K562 (cell line): ENCODE data around the gene PRIM1. TPM values are rescaled to one million over a fixed set of nuclear protein-coding genes. Genes with fewer than 3 reads are reported as not detected.

Experiments used
- ATAC-seq: fragments of 200-7000 bp; cut with Tn5 transposase; 3 replicates; pipeline ENCODE4 v1.9.1; 2020; ENCODE audit warnings: moderate library complexity
- BruUV-seq: library from RNA; stranded (reverse); fragments of 400-500 nt; replicated peaks from 2 replicates; lab custom pipeline; 2021; lab: Mats Ljungman, UMichigan
- CTCF ChIA-PET: fragments of 300-600 bp; formaldehyde crosslinking; extraction: SDS; loops from one replicate; lab custom pipeline; 2021; ENCODE audit warnings: low intra/inter-chr PET ratio; lab: Yijun Ruan, JAX
- POLR2A ChIA-PET: fragments of 300-600, 350-650 bp; sonication (Branson Sonifier 250); formaldehyde crosslinking; extraction: SDS; loops from one replicate; lab custom pipeline; 2021; ENCODE audit warnings: antibody characterized with exemption, inconsistent platforms; lab: Yijun Ruan, JAX
- DNase-seq, 4 experiments: peaks; one replicate each; pipeline versions ENCODE4 v3.0.0 to v3.0.0-alpha.2; 2011 to 2018; ENCODE audit warnings: low spot score in 3 of 4, mixed read lengths in 3 of 4; ENCODE audit errors: extremely low read depth in 1 of 4
- FAIRE-seq: peaks from 2 replicates; lab custom pipeline; 2011; peaks lifted over from hg19 to GRCh38; lab: Jason Lieb, UNC
- H2AFZ ChIP-seq: 2 replicates; pipeline ENCODE4 v1.6.0; 2011; ENCODE audit warnings: low read depth, low read length, control low read depth, inconsistent platforms
- H3K27ac ChIP-seq: fragments of 200-600 bp; 3 replicates; pipeline ENCODE4 v1.8.0; 2011; ENCODE audit warnings: low read depth, mild to moderate bottlenecking, control low read depth, inconsistent platforms, low read length, moderate library complexity, mixed read lengths; ENCODE audit errors: extremely low read depth
- H3K27me3 ChIP-seq, 2 experiments: fragments of 300-600 bp in 1 of 2; 2 replicates in 1 of 2; 3 replicates in 1 of 2; pipeline versions ENCODE4 v1.6.0 to v1.8.0; 2011; ENCODE audit warnings: inconsistent platforms in 2 of 2, low read length in 2 of 2, mild to moderate bottlenecking in 1 of 2, mixed read lengths in 1 of 2, moderate library complexity in 1 of 2; ENCODE audit not compliant: control insufficient read depth in 2 of 2, insufficient read depth in 2 of 2
- H3K36me3 ChIP-seq: fragments of 300-600 bp; 3 replicates; pipeline ENCODE4 v1.8.0; 2011; ENCODE audit warnings: mild to moderate bottlenecking, low read length, inconsistent platforms; ENCODE audit not compliant: control insufficient read depth, insufficient read depth
- H3K4me1 ChIP-seq, 2 experiments: fragments of 200-600 bp in 1 of 2; replicated peaks in 1 of 2; 2 replicates in 1 of 2; 3 replicates in 1 of 2; pipeline versions ENCODE4 v1.5.1 to v1.8.0; 2011; ENCODE audit warnings: inconsistent platforms in 2 of 2, low read length in 2 of 2, mild to moderate bottlenecking in 1 of 2, mixed read lengths in 1 of 2, moderate library complexity in 1 of 2; ENCODE audit not compliant: control insufficient read depth in 2 of 2, insufficient read depth in 2 of 2
- H3K4me2 ChIP-seq: 2 replicates; pipeline ENCODE4 v1.6.1; 2011; ENCODE audit warnings: low read length, control low read depth, inconsistent platforms, mixed read lengths; ENCODE audit not compliant: insufficient read depth
- H3K4me3 ChIP-seq: fragments of 200-600 bp; sonication (generic), shearing (Covaris generic); 2 replicates; pipeline ENCODE4 v1.5.1; 2016; ENCODE audit warnings: control low read depth, inconsistent platforms
- H3K79me2 ChIP-seq: fragments of 200-600 bp; 3 replicates; pipeline ENCODE4 v1.8.0; 2011; ENCODE audit warnings: low read length, inconsistent platforms; ENCODE audit not compliant: control insufficient read depth, insufficient read depth
- H3K9ac ChIP-seq, 2 experiments: 2 replicates each; pipeline versions ENCODE4 v1.6.0 to v1.6.1; 2011; ENCODE audit warnings: low read depth in 2 of 2, low read length in 2 of 2, control low read depth in 1 of 2, inconsistent platforms in 1 of 2, mild to moderate bottlenecking in 1 of 2, mixed read lengths in 1 of 2; ENCODE audit not compliant: insufficient read depth in 1 of 2
- H3K9me1 ChIP-seq: one replicate; pipeline ENCODE4 v1.6.0; 2011; ENCODE audit warnings: inconsistent platforms, mild to moderate bottlenecking, low read length, moderate library complexity; ENCODE audit not compliant: control insufficient read depth, insufficient read depth
- H3K9me3 ChIP-seq: replicated peaks from 2 replicates; pipeline ENCODE4 v1.5.1; 2011; ENCODE audit warnings: low read depth, low read length, inconsistent platforms; ENCODE audit not compliant: control insufficient read depth, insufficient read depth
- H4K20me1 ChIP-seq: replicated peaks from 2 replicates; pipeline ENCODE4 v1.6.1; 2011; ENCODE audit warnings: low read length, inconsistent platforms, mixed read lengths; ENCODE audit not compliant: control insufficient read depth, insufficient read depth
- CBX1 ChIP-seq: sonication (generic); IDR thresholded peaks from 2 replicates; pipeline ENCODE4 v1.6.1; 2016; ENCODE audit warnings: antibody characterized with exemption, low read depth, mild to moderate bottlenecking
- ELF4 ChIP-seq: fragments of 450-650 bp; formaldehyde crosslinking; IDR thresholded peaks from 2 replicates; pipeline ENCODE4 v1.4.0; 2022; ENCODE audit warnings: missing genetic modification characterization
- GTF2F1 ChIP-seq: IDR thresholded peaks from 2 replicates; pipeline ENCODE4 v1.6.1; 2011; ENCODE audit warnings: low read depth, low read length, improper control_type of control experiment
- HNRNPK ChIP-seq: fragments of 200-400 bp; formaldehyde crosslinking; IDR thresholded peaks from one replicate; pipeline ENCODE4 v1.6.1; 2018; ENCODE audit warnings: mild to moderate bottlenecking, low read depth, low read length; ENCODE audit not compliant: poor library complexity, severe bottlenecking
- HOXB6 ChIP-seq: fragments of 250-450 bp; sonication (Bioruptor Pico); IDR thresholded peaks from 2 replicates; pipeline ENCODE4 v1.5.1; 2022; ENCODE audit warnings: mild to moderate bottlenecking, borderline replicate concordance
- TBL1XR1 ChIP-seq, 2 experiments: IDR thresholded peaks; 2 replicates each; pipeline ENCODE4 v1.6.1; 2012; ENCODE audit warnings: improper control_type of control experiment in 2 of 2, low read length in 2 of 2, mild to moderate bottlenecking in 1 of 2
- TRIM24 ChIP-seq, 2 experiments: fragments of 450-650 bp; IDR thresholded peaks; 2 replicates each; pipeline ENCODE4 v1.6.1; 2016
- WGBS: fragments of 100-300 bp; shearing (Covaris generic); methylation state at CpG from one replicate; pipeline ENCODE4 v1.1.6; 2016; ENCODE audit warnings: low coverage, mixed read lengths; ENCODE audit not compliant: insufficient coverage; ENCODE audit errors: missing lambda C conversion rate; 5-methylcytosine and 5-hydroxymethylcytosine counted together
- in situ Hi-C: fragments of 300-500 bp; cut with MboI; formaldehyde crosslinking; loops from 4 replicates; pipeline ENCODE4 v1.15.0; 2018; ENCODE audit warnings: inconsistent platforms, mixed read lengths
- intact Hi-C: fragments of 100-400 bp; cut with micrococcal nuclease; formaldehyde crosslinking; loops from 2 replicates; pipeline ENCODE4 v1.14.2; 2022
- polyA plus RNA-seq, 8 experiments: library from polyadenylated mRNA; depleted of rRNA in 4 of 8; stranded (reverse) in 5 of 8; unstranded in 3 of 8; fragments of >200 nt; fragmentation: Nextera tagmentation in 2 of 8; fragmentation: Illumina TruSeq in 1 of 8; extraction: Ambion mirVana in 2 of 8; extraction: Trizol in 1 of 8; gene quantifications; 2 replicates each; pipeline versions ENCODE4 v1.2.1 to v1.2.3, GENCODE V29; 2011 to 2014; ENCODE audit warnings: inconsistent platforms in 1 of 8, missing spikeins in 1 of 8
- total RNA-seq, 7 experiments: library from RNA; depleted of rRNA in 6 of 7; stranded (reverse); fragments of >200 nt in 6 of 7; fragmentation: Illumina TruSeq in 2 of 7; extraction: Trizol in 2 of 7; gene quantifications; 2 replicates each; pipeline versions ENCODE4 v1.2.1 to v1.2.3, GENCODE V29; 2011 to 2021; ENCODE audit warnings: low replicate concordance in 1 of 7
- TF ChIP-seq, protein P1 (sequence below): fragments of 250-450 bp; sonication (Bioruptor Pico); IDR thresholded peaks from 2 replicates; pipeline ENCODE4 v1.8.0; 2021; ENCODE audit warnings: borderline replicate concordance, mild to moderate bottlenecking, moderate library complexity; ENCODE audit not compliant: poor library complexity, severe bottlenecking
- TF ChIP-seq, protein P2 (sequence below): fragments of 450-650 bp; formaldehyde crosslinking; conservative IDR thresholded peaks from 2 replicates; pipeline ENCODE4 v1.4.0; 2022; ENCODE audit warnings: mild to moderate bottlenecking, missing genetic modification characterization
- TF ChIP-seq, protein P3 (sequence below): IDR thresholded peaks from 2 replicates; pipeline ENCODE4 v1.6.1; 2014; ENCODE audit warnings: antibody characterized with exemption
- TF ChIP-seq, protein P4 (sequence below): fragments of 450-650 bp; IDR thresholded peaks from 2 replicates; pipeline ENCODE4 v1.6.1; 2016; ENCODE audit warnings: antibody characterized with exemption
- TF ChIP-seq, protein P5 (sequence below): fragments of 250-450 bp; sonication (Bioruptor Pico); IDR thresholded peaks from 2 replicates; pipeline ENCODE4 v1.5.0; 2020; ENCODE audit warnings: mild to moderate bottlenecking, borderline replicate concordance
- TF ChIP-seq, protein P6 (sequence below): fragments of 450-650 bp; formaldehyde crosslinking; IDR thresholded peaks from 2 replicates; pipeline ENCODE4 v1.4.0; 2020; ENCODE audit warnings: mild to moderate bottlenecking

PRIM1 gene
- total and polyA plus RNA-seq, 9 of the 15 experiments (the other 6 are each of a cell fraction or from before 2014, with no cell fraction given) = 67.2 to 179 (median 140) TPM

DNA sequence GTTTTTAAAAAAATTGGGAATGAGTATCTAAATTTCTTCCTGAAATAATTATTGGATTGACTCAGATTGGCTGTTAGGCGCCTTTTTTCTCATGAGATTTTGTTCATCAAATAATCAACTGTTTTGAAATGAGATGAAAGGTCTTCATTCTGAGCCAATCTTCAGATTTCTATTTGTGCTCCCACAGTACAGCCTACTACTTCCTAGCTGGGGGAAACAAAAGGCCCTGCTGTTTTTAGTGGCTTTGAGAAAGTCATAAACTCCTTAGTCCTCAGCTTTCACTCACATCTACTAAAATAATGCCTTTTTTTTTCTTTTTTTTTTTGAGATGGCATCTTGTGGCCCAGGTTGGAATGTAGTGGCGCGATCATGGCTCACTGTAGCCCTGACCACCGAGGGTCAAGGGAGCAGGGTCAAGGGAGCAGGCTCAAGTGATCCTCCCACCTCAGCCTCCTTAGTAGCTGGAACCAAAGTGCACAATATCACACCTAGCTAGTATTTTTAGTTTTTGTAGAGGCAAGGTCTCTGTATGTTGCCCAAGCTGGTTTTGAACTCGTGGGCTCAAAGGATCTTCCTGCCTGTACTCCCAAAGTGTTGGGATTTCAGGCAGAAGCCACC is 42.3 kb downstream of the PRIM1 start:
- DNase-seq = no peak
- POLR2A ChIA-PET = interaction anchor here (2.4 to 3.0 kb wide), 3 partner anchors 10 to 16 kb away, joined by 13 to 32 read pairs (median 15); partner anchors contain the start of gene NACA
- peaks cover 2% of the 10 kb centered on the region; the same call in 1 of the 2 replicates for H4K20me1 ChIP-seq
- no peaks in the 10 kb centered on the region for H3K27me3 ChIP-seq
- H3K36me3 ChIP-seq = peaks cover 36% of the 10 kb centered on the region
- H3K4me1 ChIP-seq = no peaks in the 10 kb centered on the region; a peak in 1 of 5 replicates
- H3K9ac ChIP-seq = no peak overlapping the region
- peak; percentile 39 for ATAC-seq
- H3K9me3 ChIP-seq = no peaks in the 10 kb centered on the region
- peak overlapping the region; percentile 34; the same call in 1 of the 3 replicates for H3K27ac ChIP-seq
- no peaks in the 10 kb centered on the region for H3K9me1 ChIP-seq
- FAIRE-seq = no peak
- no peak overlapping the region for H3K4me3 ChIP-seq
- no TSS peak for BruUV-seq
- intact Hi-C loops = no loop called here
- WGBS = 53% methylated on average over 5 of the region's 5 CpGs
- in situ Hi-C loops = no loop called here
- no peak overlapping the region for H3K4me2 ChIP-seq
- peaks cover 8% of the 10 kb centered on the region for H3K79me2 ChIP-seq
- no peak for TF ChIP-seq TRIM24 (IDR thresholded peaks at IDR 0.05)
- TF ChIP-seq GTF2F1 = no peak
- TF ChIP-seq TBL1XR1 (IDR thresholded peaks at IDR 0.05; ENCODE audit: low read length in 2 of 2) = no peak
- TF ChIP-seq CBX1 = no peak
- no peak for TF ChIP-seq HOXB6 (CRISPR knock-in tag)
- TF ChIP-seq, protein P1, sequence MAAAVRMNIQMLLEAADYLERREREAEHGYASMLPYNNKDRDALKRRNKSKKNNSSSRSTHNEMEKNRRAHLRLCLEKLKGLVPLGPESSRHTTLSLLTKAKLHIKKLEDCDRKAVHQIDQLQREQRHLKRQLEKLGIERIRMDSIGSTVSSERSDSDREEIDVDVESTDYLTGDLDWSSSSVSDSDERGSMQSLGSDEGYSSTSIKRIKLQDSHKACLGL = no peak
- TF ChIP-seq, protein P2, sequence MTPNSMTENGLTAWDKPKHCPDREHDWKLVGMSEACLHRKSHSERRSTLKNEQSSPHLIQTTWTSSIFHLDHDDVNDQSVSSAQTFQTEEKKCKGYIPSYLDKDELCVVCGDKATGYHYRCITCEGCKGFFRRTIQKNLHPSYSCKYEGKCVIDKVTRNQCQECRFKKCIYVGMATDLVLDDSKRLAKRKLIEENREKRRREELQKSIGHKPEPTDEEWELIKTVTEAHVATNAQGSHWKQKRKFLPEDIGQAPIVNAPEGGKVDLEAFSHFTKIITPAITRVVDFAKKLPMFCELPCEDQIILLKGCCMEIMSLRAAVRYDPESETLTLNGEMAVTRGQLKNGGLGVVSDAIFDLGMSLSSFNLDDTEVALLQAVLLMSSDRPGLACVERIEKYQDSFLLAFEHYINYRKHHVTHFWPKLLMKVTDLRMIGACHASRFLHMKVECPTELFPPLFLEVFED = no peak
- TF ChIP-seq, protein P3, sequence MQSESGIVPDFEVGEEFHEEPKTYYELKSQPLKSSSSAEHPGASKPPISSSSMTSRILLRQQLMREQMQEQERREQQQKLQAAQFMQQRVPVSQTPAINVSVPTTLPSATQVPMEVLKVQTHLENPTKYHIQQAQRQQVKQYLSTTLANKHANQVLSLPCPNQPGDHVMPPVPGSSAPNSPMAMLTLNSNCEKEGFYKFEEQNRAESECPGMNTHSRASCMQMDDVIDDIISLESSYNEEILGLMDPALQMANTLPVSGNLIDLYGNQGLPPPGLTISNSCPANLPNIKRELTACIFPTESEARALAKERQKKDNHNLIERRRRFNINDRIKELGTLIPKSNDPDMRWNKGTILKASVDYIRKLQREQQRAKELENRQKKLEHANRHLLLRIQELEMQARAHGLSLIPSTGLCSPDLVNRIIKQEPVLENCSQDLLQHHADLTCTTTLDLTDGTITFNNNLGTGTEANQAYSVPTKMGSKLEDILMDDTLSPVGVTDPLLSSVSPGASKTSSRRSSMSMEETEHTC = no peak
- TF ChIP-seq, protein P4, sequence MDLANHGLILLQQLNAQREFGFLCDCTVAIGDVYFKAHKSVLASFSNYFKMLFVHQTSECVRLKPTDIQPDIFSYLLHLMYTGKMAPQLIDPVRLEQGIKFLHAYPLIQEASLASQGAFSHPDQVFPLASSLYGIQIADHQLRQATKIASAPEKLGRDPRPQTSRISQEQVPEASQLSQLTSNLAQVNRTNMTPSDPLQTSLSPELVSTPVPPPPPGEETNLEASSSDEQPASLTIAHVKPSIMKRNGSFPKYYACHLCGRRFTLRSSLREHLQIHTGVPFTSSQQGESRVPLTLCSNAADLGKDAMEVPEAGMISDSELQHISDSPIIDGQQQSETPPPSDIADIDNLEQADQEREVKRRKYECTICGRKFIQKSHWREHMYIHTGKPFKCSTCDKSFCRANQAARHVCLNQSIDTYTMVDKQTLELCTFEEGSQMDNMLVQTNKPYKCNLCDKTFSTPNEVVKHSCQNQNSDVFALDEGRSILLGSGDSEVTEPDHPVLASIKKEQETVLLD = no peak
- TF ChIP-seq, protein P5, sequence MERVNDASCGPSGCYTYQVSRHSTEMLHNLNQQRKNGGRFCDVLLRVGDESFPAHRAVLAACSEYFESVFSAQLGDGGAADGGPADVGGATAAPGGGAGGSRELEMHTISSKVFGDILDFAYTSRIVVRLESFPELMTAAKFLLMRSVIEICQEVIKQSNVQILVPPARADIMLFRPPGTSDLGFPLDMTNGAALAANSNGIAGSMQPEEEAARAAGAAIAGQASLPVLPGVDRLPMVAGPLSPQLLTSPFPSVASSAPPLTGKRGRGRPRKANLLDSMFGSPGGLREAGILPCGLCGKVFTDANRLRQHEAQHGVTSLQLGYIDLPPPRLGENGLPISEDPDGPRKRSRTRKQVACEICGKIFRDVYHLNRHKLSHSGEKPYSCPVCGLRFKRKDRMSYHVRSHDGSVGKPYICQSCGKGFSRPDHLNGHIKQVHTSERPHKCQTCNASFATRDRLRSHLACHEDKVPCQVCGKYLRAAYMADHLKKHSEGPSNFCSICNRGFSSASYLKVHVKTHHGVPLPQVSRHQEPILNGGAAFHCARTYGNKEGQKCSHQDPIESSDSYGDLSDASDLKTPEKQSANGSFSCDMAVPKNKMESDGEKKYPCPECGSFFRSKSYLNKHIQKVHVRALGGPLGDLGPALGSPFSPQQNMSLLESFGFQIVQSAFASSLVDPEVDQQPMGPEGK = no peak
- no peak for TF ChIP-seq HNRNPK
- TF ChIP-seq, protein P6, sequence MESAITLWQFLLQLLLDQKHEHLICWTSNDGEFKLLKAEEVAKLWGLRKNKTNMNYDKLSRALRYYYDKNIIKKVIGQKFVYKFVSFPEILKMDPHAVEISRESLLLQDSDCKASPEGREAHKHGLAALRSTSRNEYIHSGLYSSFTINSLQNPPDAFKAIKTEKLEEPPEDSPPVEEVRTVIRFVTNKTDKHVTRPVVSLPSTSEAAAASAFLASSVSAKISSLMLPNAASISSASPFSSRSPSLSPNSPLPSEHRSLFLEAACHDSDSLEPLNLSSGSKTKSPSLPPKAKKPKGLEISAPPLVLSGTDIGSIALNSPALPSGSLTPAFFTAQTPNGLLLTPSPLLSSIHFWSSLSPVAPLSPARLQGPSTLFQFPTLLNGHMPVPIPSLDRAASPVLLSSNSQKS = no peak
- no peak for TF ChIP-seq ELF4 (CRISPR knock-in tag)
- H2AFZ ChIP-seq = no peak overlapping the region
- CTCF ChIA-PET = no interaction called here
